Measurements from ENCODE around the gene NELL1.

Gene NELL1

DNA sequence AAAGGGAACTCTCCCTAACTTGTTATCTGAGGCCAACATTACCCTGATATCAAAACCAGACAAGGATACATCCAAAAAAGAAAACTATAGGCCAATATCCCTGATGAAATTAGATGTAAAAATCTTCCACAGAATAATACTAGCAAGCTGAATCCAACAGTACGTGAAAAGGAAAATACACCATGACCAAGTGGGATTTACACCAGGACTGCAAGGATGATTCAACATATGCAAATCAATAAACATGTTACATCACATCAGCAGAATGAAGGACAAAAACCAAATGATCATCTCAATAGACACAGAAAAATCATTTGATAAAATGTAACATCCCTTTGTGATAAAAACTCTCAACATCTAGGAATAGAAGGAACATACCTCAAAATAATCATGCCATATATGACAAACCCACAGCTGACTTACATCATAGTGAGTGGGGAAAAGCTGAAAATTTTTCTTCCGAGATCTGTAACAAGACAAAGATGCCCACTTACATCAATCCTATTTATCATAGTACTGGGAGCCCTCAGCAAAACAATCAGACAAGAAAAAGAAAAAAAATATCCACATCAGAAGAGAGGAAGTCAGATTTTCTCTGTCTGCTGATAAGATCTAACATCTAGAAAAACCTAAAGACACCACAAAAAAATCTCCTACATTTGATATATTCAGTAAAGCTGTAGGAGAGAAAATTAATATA lies 820.2 kb downstream of the NELL1 start:
- DNase-seq (ENCODE audit: low read depth): no peak

DNA sequence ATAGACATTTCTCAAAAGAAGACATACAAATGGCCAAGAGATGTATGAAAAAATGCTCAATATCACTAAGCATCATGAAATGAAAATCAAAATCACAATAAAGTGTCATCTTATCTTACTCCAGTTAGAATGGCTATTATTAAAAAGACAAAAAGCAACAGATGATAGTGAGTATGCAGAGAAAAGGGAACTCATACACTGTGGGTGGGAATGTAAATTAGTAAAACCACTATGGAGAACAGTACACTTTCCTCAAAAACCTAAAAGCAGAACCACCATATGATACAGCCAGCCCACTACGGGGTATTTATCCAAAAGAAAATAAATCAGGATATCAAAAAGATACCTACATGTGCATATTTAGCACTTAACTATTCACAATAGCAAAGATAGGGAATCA lies 823.5 kb downstream of the NELL1 start:
- no peak for DNase-seq (ENCODE audit: low read depth)

DNA sequence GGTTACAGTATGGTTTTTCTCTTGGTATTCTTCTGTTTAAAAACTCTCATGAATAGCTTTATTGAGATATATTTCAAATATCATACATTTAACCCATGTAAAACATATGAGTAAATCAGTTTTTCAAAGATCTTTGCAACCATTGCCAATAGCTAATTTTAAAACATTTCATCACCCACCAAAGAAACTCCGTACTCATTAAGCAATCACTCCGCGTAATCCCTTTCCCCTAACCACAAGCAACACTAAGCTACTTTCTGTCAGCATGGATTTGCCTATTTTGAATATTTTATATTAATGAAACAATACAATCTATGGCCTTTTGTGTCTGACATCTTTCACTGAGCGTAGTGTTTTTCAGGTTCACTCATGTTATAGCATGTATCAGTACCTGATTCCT lies 825.6 kb downstream of the NELL1 start:
- no peak for DNase-seq (ENCODE audit: low read depth)

DNA sequence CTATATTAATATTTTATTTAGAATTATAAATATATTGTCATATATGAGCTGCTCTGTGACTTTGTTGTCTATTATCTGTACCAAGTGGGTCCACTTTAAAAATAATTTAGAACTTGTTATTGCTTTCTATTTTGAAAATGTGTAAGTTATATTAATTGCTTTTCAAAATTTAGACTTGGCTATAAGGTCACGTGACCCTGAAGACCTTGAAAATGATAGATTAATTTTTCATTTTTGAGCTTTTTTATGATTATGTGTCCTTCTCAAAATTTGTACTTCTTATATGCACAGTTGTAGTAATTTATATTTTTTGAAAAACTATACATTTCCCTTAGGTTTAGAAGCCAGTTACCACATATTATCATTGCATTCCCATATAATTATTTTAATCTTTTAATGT lies 826.5 kb downstream of the NELL1 start:
- no peak for DNase-seq (ENCODE audit: low read depth)

DNA sequence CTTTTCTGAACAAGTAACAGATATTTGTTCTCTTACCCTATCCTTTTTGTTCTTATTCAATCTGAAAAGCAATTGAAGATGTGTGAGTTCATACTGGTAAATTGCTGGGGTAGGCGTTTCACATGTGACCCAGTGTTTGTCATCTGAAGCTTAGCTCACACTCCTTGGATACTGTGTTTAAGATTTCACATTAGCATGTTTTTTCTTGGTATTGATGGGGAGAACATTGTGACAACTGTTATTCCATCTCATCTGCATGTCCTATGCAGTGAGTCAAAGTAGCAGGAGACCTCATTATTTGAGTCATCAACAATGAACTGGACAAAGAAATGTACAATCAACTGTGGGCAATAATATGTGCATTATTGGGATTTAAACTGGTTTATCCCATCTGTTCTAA lies 831.9 kb downstream of the NELL1 start:
- no peak for DNase-seq (ENCODE audit: low read depth)

DNA sequence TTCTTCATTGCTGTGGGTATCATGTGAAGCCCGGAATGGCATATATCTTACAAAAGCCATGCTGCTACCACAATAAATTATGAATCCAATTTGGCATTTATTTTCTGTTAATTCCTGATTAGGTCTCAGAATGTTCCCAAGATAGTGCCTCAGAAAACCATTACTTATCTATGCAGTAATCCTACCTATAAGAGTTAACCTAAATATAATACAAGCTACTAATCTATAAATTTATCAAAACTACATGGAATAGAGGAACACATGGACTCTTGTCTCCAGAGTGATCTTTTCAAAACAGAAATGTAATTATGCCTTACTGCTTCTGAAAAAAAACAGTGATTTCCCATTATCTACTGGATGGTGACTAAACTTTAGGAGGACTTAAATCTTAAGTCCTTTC lies 835.7 kb downstream of the NELL1 start:
- DNase-seq (ENCODE audit: low read depth): no peak

DNA sequence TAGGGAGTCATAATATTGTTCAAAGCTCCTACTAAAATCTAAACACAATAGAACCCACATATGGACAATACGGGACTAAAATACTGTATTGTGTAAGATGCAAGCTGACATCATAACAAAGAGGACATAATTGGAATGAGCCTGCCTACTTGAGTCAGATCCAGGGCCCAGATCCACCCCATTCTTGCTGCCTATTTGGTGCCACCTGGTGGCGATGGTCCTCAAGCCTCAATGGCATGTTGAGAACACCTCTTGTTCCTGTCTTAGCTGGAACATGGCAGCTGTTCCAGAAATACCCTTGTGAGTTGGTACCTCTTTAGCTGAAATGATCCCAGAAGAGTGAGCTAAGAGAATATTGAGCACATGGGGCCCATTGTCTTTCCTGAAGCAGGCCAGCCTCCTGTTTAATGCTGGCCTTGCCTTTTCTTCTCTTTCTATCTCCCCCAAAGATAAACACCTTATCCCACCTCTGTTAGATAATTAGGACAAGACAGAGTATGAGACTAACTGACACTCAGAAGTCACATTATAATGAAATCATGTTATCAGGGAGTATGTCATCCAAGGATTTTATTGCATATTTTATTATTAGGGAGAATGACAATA lies 842.6 kb downstream of the NELL1 start:
- peak; percentile 1 for DNase-seq (ENCODE audit: low read depth)

DNA sequence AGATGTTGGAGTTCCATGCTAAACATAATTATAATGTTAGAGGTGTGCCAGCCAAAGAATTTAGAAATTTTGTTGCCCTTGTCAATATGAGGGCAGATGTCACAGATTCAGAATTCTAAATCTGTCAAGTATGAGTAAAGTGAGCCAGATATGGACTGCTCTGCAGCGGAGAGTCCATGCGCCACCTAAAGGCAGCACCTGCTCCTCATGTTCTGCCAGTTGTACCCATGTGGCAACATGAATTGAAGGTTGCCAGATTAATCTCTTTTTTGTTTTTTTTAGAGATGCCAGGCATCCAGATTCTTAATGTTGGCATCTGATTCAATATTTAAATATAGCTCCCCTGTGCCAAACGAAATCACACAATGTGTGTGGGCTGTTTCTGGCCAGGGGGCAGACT lies 844.9 kb downstream of the NELL1 start:
- DNase-seq (ENCODE audit: low read depth): no peak

DNA sequence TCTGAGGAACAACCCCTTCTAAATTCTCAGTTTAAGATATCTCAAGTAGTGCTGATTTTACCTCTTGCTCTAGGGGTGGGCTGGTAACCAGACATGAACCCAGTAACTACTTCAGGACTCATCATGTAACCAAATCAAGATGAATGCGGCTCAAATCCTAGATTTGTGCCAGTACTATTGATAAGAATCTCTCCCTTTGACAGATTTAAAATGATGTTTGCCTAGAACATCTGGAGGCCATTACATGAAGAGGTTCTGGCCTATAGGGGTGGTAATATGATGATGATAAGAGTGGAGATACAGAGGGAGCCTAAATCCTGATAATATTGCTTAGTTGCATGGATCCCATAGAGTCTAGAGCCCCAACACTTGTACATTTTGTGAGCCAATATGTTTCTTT lies 850.9 kb downstream of the NELL1 start:
- DNase-seq (ENCODE audit: low read depth): no peak

DNA sequence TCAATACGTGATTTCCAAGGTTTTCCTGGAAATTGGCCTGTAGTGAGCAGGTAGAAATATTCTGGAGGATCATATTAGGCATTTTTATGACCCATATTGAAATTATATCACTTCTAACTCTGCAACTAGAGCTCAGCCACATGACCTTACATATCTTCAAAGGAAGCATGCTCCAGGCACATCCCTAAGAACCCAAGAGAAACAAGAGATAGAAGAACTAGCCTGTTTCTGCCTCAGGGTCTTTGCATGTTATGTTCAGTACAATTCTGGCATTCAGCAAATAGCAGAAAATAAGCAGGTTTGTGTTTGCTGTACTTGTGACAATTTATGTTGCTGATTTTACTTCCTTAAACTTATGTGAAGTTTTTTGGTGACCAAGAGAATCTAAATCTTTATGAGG lies 859.8 kb downstream of the NELL1 start:
- DNase-seq (ENCODE audit: low read depth): no peak

DNA sequence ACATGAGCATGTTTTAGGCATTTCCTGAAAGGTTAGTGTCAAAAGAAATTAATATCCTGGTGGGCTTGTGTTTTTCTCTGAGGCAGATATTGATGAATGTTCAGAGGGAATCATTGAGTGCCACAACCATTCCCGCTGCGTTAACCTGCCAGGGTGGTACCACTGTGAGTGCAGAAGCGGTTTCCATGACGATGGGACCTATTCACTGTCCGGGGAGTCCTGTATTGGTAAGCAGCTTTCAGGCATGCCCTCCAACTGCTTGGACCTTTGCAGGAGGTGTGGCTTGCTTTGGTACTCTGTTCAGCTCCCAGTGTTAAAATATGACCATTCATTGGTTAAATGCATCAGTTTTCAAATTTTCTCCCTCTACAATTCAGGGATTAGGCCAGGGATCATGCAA lies 864.9 kb downstream of the NELL1 start:
- no peak for DNase-seq (ENCODE audit: low read depth)

DNA sequence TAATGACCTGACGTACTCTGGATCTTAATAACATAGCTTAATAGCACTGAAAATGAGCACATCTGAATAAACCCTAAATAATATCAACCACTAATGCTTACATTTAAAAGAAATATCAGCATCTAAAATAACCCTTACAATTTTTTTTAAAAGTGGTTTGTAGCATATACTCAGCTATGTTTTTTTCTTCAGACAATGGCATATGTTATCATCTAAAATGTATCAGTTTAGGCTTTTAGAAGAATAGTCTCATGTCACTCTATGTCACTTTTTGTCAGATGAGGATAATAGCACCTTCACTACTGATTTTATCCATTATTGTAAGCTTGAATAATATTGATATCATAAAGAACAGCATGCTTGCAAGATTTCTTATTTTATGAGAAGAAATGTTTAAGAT lies 868.6 kb downstream of the NELL1 start:
- DNase-seq (ENCODE audit: low read depth): no peak

DNA sequence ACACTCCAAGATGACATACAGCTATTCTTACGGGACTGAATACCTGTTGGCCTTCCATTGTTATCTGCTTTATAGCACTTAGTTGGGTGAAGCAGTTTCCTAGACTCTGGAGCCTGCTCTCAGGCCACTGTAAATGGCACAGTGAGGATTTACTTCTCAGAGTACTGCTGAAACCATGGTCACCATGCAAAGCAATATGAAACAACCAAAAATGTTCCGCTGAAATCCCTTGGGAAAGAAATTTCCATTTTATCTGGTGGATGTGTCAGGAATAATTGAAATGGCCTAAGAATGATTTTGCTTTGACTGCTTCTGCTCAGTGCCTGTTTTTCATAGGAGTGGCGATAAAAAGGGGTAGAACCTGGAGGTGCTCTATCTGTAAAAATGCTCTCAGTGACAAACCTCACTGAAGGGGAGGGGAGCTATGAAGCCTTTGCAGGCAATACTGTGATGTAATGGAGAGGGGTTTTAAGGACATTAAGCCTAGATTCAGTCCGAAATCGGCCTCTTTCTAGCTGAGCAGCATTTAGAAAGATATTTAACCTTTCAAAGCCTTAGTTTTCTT lies 871.9 kb downstream of the NELL1 start:
- DNase-seq (ENCODE audit: low read depth): no peak

DNA sequence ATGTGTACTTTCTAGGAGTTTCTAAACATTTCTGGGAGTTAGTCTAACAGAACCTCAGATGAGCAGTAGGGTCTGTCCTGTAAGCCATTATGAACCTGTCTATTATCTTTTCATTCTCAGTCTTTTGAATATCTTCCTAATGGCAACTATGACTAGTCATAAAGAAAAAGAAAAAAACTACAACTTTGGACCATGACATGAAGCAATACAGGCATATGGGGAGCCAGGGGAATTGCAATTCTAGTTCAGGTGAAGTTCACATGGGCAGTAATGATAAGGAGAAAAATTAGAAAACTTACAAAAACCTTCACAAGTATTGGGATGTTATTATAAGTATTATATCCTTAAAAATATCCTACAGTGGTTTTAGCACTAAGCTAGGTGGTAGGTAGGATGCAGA lies 874.5 kb downstream of the NELL1 start:
- no peak for DNase-seq (ENCODE audit: low read depth)

DNA sequence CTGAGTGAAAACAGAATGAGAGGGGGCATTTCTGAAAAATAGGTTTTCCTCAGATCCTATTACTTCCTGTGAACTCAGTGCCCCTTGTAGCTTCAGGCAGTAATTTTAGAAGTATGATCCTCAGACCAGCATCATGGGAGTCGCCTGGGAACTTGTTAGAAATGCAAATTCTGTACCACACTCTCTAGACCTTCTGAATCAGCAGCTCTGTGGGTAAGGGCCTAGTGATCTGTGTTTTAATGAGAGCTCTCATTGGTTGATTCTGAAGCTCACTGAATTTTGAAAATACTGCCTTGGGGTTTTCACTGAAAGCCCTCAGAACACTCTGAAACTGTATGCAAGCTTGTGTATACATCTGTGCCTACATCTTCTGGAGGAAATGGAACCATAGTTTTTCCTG lies 876.3 kb downstream of the NELL1 start:
- DNase-seq (ENCODE audit: low read depth): no peak

DNA sequence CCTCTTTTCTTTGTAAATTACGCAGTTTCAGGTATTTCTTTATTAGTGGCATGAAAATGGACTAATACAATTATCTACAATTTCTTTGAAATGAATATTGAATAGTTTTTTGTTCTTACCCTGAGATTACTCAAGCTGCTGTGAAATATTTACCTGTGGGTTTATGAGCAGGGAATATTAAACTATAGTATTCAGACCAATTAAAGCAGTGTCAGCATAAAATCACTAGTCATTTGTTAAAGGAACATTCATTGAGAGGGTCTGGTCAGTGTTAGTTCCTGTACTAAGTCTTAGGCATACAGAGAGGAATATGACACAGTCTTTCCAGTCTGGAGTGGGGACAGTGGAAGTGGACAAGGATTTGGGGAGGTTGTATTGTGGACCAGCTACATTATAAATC lies 877.3 kb downstream of the NELL1 start:
- no peak for DNase-seq (ENCODE audit: low read depth)

DNA sequence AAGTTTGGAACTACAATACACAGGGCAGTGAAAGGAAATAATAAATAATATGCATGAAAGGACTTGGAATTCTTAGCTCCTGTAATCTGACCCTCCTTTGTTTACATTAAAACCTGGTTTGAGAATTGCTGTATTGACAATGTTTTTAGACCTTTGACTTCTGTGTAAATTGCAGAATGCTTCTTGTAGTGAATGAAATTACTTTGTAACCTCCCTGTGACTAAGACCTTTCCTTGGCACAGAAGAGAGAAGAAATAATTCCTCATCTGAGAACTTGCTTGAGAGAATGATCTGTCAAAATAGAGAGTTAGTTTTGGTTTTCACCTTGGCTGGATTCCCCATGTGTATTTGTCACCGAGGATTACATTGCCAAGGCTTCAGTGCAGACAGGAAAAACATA lies 883.5 kb downstream of the NELL1 start:
- no peak for DNase-seq (ENCODE audit: low read depth)

DNA sequence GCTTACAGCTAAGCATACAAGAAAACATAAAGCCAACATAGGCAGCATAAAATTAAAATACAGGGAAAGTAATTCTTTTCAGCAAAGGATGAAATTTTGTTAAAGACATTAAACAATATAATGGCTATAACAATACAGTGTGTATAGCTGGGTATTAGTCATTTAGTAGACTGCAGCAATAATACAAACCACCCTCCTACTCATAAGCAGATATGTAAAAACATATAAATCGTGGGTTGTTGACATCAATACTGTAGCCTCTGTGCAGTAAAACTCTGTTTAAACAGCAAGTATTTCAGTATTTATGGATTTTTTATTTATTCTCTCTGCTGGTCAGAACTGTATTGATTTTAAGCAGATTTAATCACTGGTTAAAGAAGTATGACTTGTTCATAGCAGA lies 884.4 kb downstream of the NELL1 start:
- DNase-seq (ENCODE audit: low read depth): no peak

DNA sequence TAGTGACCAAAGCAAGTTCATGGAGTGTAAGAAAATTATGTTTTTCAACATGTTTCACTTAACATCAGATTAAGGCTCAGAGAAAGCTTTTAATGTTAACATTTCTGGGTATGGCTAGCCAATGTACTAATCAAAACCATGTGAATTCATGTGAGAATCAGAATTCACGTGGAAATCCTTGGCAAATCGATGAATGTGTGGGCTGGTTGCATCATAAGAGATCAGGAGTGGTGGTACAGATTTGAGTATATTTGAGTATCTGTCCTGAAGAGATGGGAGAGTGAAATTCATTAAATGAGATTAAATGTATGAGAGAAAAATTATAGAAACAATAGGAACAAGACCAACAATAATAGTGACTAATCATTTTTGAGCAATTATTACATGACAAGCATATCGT lies 884.9 kb downstream of the NELL1 start:
- no peak for DNase-seq (ENCODE audit: low read depth)

DNA sequence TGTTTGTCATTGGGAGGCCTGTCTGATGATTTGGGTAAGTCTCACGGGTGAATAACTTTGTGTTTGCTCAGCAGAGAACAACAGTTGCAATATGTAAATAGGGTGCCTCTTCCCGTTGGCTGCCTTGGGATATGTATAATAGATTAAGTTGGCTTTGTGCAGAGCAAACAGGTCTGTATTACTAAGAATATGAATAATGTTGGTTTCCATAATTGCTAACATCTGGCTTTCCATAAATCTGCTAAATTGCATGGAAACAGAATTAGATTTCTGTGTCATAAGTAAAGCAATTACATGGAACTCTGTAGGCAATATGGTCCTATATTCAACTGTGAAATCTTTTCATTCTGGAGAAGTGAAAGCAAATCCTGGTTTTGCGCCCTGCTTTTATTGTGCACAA lies 887.5 kb downstream of the NELL1 start:
- DNase-seq (ENCODE audit: low read depth): no peak

DNA sequence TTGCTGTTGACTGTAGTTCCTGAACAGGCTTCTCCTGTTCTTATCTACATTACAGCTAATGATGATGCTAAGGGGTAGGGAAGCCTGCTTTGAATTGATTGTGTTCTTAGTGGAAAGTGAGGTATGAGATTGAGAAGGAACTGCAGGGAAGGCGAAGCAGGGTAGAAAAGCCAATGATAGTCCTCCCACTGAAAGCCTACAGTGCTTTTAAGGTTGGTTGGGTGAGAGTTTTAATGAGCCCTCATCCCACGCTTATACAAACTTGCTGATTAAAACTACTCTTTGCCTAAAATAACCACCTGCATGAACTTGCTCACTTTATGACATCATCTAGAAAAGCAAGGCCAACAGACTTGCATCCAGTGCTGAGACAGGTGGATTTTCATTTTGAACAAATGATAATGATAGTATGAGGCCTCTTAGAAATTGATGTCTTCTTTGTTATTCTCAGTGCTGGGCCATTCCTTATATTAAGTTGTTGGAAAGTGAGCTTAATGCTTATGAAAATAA lies 891.1 kb downstream of the NELL1 start:
- DNase-seq (ENCODE audit: low read depth): no peak

DNA sequence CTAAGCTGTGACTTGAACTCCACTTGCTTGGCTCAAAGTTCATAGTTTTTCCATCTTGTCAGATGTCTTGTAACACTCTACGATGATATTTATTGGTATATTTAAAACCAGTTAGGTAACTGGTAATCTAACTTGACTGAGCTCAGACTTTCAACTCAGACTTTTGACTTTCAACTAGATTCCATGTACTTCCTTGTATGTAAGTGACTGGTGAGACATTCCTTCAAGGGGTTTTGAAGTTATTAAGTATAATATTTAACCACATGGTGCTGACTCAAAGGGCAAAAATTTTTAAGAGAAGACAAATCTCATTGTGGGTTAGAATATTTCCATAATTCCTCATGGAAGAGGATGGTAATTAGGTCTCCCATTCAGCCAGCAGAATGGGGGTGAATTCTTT lies 892.2 kb downstream of the NELL1 start:
- no peak for DNase-seq (ENCODE audit: low read depth)

DNA sequence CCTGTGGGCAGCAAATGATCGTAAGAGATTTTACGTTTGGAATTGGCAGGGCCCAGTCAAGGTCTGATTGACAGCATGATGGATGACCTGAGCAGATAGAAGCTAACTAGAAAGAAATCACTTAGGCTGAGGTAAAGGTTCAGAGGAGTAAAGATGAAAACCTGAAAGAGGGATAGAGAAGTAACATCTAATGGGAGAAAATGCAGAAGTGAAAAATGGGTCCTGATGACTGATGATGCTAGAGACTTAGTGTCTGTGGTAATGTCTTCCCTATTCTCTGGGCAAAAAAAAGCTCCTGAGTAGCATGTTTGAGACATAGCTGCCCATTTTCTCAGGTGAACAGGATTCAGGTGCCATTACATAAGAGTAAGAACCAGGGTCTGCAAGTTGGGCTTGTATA lies 894.7 kb downstream of the NELL1 start:
- DNase-seq (ENCODE audit: low read depth): no peak

Data from activated T-cell treated with anti-CD3 and anti-CD28 coated beads for 24 hours (primary cell).